DLD1 (cell line): ENCODE data around the gene BUD23.

Experiments
- in situ Hi-C: cut with HindIII; loops from 2 replicates; pipeline ENCODE4 v1.10.0; 2017; ENCODE audit warnings: low sequenced_read_pairs

The BUD23 gene

DNA sequence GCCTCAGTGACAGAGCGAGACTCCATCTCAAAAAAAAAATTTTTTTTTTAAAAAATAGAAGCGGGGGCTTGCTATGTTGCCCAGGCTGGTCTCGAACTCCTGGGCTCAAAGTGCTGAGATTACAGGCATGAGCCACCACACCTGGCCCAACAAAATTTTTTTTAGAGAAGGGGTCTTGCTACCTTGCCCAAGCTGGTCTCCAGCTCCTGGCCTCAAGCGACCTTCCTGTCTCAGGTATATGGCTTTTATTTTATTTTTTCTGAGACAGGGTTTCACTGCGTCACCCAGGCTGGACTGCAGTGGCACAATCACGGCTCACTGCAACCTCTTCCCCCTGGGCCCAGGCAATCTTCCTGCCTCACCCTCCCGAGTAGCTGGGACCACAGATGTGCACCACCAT lies 56.8 kb downstream of the BUD23 start:
- in situ Hi-C loops: no loop called here

DNA sequence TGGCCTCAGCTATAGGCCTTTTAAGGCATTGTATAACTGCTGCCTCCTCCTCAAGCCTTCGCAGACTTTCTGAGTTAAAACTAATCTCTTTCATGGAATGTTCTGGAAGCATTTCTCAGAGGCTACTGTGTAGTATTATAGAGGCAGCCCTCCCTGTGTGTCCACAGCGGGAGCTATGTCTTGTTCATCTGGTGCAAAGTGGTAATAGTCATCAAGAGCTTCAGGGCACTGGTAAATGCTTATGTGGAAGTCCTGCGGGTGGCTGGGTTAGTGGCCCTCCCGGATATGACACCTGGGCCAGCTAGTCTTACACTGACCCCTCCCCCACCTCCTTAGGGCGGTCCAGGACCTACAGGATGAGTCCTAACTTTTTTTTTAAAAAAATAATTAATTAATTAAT lies 57.4 kb downstream of the BUD23 start:
- in situ Hi-C loops: no loop called here

DNA sequence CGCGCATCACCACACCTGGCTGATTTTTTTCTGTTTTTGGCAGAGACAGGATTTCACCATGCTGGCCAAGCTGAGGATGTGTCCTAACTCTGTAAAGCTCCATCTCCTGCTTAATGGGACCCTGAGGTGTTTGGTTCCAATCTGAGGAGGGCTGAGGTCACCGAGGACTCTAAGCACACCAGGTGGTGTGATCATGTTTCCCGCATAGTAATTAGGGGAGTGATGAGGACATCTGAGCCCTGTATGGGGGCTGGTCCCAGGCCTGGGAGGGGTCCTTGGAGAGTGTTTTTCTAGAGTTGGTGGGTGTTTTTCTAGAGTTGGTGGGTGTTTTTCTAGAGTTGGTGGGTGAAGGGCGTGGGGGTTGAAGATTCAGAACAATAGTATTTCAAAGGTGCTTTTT lies 58.2 kb downstream of the BUD23 start:
- in situ Hi-C loops: no loop called here

DNA sequence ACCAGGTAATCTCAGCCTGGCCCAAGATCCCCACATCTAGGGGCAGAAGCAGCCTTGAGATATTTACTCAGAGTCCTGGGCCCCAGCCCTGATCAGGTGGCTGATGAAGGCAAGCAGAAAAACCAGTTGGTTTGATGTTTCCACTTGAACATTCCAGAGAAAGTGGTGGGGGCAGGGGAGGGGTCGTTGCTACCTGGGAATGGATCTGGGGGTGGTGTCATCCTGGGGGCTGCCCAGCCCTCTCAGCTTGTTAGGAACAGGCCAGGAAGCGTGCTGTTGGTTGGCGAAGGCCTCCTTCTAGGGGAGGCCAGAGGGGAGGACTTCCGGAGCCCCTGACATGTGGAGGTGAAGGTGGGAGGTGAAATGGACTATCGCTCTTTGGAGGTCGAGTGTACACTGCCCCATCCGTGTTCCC lies 58.9 kb downstream of the BUD23 start:
- in situ Hi-C loops: no loop called here

DNA sequence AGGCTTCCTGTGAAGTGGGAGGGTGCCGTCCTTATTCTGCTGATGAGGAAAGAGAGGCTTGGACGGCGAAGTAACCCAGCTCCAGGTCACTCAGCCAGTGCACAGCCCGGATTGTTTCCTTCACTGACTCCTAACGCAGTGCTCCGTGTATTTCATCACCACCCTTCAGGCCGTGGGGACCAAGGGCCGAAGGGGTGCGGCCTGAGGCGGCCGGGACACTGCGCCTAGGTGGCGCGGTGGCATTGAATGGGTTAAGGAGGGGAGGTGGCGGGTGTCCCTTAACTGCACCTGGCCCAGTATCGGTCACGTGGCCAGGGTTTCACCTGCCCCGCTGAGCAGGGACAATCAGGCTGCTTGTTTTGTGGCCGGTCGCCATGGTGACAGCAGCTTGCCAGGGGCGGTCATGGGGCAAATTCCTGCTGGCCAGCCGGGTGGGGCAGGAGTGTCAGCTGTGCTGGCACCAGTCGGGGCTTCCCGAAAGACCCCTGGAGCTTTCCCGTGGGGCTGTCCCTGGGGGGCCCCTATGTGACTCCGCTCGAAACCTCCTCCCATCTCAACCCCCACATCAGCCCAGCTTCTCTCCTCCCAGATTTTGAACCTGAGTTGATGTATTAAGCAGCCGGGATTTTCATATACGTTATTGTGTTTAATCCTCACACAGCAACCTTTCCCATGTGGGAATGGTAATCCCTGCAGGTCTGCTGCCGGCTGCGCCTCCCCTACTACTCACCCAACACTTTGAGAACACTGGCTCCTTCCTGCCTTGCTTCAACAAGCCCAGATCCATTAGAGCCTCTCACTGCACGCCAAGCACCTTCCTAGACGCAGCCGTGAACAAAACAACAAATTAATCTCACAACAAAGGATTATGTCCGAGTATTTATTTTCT lies 59.6 kb downstream of the BUD23 start:
- in situ Hi-C loops: no loop called here

DNA sequence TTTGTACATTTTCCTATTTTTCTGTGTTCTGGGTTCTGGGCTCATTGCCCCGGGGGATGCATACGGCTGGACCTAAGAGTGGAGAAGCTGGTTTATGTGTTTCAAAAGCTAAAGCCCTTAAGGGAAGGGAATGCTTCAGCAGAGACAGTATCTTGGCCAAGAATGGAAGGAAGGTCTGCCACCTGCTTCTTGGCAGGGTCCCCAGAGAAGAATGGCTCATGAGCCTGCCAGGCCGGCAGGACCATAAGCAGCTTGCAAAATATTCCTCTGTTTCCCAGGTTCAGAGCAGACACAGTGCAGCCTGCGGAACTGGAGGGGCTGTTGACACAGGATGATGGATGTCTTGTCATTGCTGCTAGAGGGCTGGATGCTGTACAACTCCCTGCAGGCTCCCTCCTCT lies 63.0 kb downstream of the BUD23 start:
- in situ Hi-C loops: no loop called here
